Measurements from ENCODE around the gene NAV2.
"Not testable (repeated sequence)": the region's sequence is repeated elsewhere in the genome, so short reads cannot be mapped to it uniquely, and the experiment has no call there.

NAV2 gene

DNA sequence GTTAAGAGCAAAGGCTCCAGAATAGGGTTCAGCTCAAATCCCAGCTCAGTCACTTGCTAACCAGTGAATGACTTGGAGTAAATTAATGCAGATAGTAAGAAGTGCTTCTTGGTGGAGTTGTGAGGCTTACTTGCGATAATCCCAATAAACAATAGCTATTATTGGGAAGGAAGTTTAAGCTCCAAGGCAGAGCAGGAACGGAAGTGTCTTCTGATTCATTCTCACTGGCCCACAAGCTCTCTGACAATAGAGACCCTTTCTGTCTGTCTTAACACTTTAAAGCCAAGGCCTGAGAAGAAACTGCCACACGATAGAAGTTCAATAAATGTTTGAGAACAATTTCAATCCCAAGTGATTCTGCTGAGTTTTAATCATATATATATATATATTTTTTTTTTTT lies 292.2 kb downstream of the NAV2 start:
- H3K9me3 Mint-ChIP-seq, result no peaks in the 10 kb centered on the region
- H3K4me3 Mint-ChIP-seq, result no peak overlapping the region
- no peaks in the 10 kb centered on the region for H3K36me3 Mint-ChIP-seq (ENCODE audit: low read depth)
- H3K4me1 Mint-ChIP-seq (ENCODE audit: low read depth), result no peaks in the 10 kb centered on the region
- H3K27me3 Mint-ChIP-seq (ENCODE audit: low read depth), result no peaks in the 10 kb centered on the region
- H3K27ac Mint-ChIP-seq, result no peak overlapping the region

DNA sequence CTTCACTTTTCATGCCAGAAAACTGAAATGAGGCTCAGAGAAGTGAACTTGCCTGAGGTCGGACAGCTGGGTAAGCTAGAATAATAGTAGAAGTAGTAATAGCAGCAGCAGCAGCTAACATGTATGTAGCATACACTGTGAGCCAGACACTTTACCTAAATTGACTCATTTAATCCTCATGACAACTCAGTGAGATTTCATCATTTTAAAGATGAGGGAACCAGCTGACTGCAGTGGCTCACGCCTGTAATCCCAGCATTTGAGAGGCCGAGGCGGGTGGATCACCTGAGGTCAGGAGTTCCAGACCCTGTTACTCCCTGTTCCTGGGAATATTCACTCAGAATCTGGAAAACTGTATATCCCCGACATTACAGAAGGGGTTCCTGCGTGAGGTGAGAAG lies 293.1 kb downstream of the NAV2 start:
- Mint-ChIP-seq H3K27me3 (ENCODE audit: low read depth) (no peaks in the 10 kb centered on the region), H3K4me3 (no peak overlapping the region), H3K9me3 (no peaks in the 10 kb centered on the region), H3K36me3 (ENCODE audit: low read depth) (no peaks in the 10 kb centered on the region), H3K4me1 (ENCODE audit: low read depth) (no peaks in the 10 kb centered on the region), H3K27ac (no peak overlapping the region)

GRCh38 chr11:20006618-20007017 lies 294.0 kb downstream of the NAV2 start:
- H3K27ac Mint-ChIP-seq; H3K4me3 Mint-ChIP-seq; H3K27me3 Mint-ChIP-seq (ENCODE audit: low read depth); H3K9me3 Mint-ChIP-seq; H3K4me1 Mint-ChIP-seq (ENCODE audit: low read depth); H3K36me3 Mint-ChIP-seq (ENCODE audit: low read depth): not testable (repeated sequence)

- Mint-ChIP-seq H3K4me3 (no peak overlapping the region), H3K4me1 (ENCODE audit: low read depth) (no peaks in the 10 kb centered on the region), H3K27ac (no peak overlapping the region)
These were observed 294.7 kb downstream of the NAV2 start for GRCh38 chr11:20007386-20007785.

DNA sequence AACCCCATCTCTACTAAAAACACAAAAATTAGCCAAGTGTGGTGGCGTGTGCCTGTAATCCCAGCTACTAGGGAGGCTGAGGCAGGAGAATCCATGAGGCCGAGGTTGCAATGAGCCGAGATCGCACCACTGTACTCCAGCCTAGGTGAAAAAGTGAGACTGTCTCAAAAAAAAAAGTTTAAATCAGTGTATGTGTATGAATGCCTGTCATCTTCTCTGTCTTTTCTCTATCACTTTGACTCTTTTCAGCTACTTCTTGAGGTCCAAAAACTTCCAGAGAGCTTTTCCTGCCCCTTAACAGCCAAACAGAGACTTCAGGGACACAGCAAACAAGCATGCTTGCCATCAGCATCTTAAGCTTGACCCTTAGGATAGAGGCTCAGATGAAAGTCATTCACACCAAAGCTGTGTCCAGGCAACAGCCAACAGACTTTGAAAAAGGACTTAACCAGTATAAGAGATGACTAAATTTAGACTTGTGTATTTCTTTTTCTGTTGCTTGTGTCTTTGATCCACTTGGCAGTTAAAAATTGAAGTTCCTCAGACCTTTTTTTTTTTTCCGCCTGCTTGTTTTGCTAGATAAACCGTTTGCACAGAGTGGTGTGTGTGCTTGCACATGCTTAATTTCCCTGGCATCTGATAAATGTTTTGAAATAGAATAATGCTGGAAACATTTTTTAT lies 295.7 kb downstream of the NAV2 start:
- Mint-ChIP-seq H3K36me3 (ENCODE audit: low read depth) (no peaks in the 10 kb centered on the region), H3K27ac (no peak overlapping the region), H3K4me1 (ENCODE audit: low read depth) (no peaks in the 10 kb centered on the region), H3K27me3 (ENCODE audit: low read depth) (no peaks in the 10 kb centered on the region), H3K4me3 (no peak overlapping the region), H3K9me3 (no peaks in the 10 kb centered on the region)

More at GRCh38 chr11:20007386-20007785, 294.7 kb downstream of the NAV2 start:
- H3K9me3 Mint-ChIP-seq, result no peaks in the 10 kb centered on the region
- H3K36me3 Mint-ChIP-seq (ENCODE audit: low read depth), result no peaks in the 10 kb centered on the region
- no peaks in the 10 kb centered on the region for H3K27me3 Mint-ChIP-seq (ENCODE audit: low read depth)

DNA sequence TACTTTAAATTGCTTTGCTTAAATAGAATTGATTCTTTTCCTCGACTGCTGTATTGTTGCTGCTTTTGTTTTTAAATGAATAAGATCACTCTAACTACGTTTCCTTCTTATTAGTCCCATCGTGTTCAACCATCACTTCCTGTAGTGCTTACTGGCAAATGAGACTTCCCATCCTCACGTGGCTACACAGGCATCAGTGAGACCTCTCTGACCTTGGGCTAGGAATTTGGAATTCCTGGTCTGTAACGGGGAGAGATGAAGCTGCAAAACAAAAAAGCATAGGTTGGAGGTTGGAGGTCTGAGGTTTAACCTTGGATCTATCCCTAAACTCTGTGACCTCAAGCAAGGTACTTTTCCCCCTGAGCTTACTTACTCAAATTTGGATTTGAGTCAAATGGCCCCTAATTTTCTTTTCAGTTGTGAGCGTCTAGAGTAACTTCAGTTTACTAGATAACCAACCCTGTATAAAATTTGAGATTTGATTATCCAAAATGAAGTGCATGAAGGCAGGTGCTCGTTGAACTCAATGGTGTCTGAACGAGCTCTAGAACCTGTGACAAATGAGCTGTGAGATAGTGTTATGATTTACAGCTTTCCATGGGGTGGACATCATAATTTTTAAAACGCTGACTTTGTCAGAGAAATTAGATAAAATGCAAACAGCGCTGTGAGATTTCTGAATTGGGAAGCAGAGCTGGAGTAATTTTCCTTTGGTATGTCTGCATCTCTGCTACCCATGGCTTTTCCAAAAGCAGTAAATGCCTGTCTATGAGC lies 296.4 kb downstream of the NAV2 start:
- Mint-ChIP-seq H3K4me3 (no peak overlapping the region), H3K36me3 (ENCODE audit: low read depth) (no peaks in the 10 kb centered on the region), H3K27me3 (ENCODE audit: low read depth) (no peaks in the 10 kb centered on the region), H3K9me3 (no peaks in the 10 kb centered on the region), H3K4me1 (ENCODE audit: low read depth) (no peaks in the 10 kb centered on the region), H3K27ac (no peak overlapping the region)

DNA sequence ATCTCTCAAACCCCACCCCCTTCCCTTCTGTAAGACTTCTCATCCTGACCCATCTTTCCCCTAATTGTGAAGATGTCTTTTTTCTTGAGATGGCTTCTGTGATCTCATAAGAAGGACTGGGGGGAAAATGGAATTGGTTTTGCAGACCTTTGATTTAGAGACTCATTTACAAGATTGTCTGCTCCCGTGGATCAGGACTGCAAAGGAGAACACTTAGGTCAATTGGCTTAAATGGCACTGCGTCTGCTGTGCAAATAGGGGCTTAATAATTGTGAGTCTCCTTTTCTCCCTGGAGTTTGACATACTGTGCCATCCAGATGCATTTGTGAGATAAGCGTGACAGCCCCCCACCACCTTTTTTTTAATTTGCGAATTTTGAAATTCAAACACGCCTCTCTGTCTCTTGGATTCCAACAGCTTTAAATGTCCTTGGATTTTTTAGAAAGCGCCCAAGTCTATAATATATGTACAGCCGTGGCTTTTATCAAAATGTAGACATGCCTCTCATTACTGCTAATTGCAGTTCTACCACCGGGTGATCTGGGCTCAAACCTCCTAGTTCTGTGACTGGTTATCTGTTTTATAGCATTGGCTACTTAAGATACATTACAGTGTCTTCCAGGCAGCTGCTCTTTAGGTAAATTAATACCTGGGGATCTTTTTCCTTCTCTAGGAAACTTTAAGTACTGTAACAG lies 297.7 kb downstream of the NAV2 start:
- H3K9me3 Mint-ChIP-seq, result no peaks in the 10 kb centered on the region
- H3K27ac Mint-ChIP-seq, result no peak overlapping the region
- H3K36me3 Mint-ChIP-seq (ENCODE audit: low read depth), result no peaks in the 10 kb centered on the region
- no peaks in the 10 kb centered on the region for H3K27me3 Mint-ChIP-seq (ENCODE audit: low read depth)
- no peak overlapping the region for H3K4me3 Mint-ChIP-seq
- H3K4me1 Mint-ChIP-seq (ENCODE audit: low read depth), result no peaks in the 10 kb centered on the region

DNA sequence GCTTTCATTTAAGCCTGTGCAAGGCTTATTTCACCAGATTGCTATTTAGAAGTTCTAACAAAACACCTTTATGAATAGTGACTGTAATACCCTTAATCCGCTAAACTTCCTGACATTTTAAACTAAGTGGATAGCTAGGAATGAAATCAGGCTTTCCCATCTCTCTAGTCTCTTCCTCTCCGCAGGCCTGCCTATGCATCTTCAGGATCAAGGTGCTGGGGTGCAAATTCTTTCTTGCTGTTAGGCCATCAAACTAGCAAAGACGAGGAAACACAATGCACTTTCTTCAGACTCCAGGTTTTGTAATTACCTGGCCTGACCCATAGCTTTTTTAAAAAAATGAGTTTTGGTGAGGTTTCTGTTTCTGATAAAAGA lies 298.2 kb downstream of the NAV2 start:
- no peaks in the 10 kb centered on the region for H3K36me3 Mint-ChIP-seq (ENCODE audit: low read depth)
- H3K4me3 Mint-ChIP-seq, result no peak overlapping the region
- H3K27me3 Mint-ChIP-seq (ENCODE audit: low read depth), result no peaks in the 10 kb centered on the region
- H3K9me3 Mint-ChIP-seq, result no peaks in the 10 kb centered on the region
- no peak overlapping the region for H3K27ac Mint-ChIP-seq
- no peaks in the 10 kb centered on the region for H3K4me1 Mint-ChIP-seq (ENCODE audit: low read depth)

DNA sequence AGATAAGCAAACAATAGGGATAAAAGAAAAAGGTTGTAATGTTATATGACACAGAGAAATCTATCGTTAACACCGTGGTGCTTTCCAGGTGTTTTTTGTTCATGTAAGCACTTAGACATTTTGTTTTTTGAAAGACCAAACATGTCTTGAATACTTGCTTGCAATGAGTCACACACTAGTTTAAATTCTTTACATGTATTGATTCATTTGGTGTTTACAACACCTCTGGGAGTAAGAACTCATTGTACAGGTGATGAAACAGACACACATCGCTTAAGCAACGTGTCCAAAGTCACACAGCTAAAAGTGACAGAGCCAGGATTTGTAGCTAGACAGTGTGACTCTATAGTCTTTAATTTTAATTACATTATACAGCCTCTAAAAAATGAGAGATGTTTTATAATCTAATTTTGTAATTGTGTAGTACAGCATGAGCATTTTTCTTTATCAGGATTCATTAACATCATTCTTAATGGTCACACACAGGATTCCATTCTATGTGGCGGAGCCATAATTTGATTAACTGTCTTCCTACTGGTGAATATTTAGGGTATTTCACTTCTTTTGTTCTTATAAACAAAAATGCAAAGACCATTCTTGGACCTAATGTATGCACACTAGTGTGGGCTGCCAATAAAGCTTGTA lies 298.8 kb downstream of the NAV2 start:
- no peaks in the 10 kb centered on the region for H3K4me1 Mint-ChIP-seq (ENCODE audit: low read depth)
- no peak overlapping the region for H3K4me3 Mint-ChIP-seq
- H3K27ac Mint-ChIP-seq, result no peak overlapping the region
- no peaks in the 10 kb centered on the region for H3K36me3 Mint-ChIP-seq (ENCODE audit: low read depth)
- no peaks in the 10 kb centered on the region for H3K27me3 Mint-ChIP-seq (ENCODE audit: low read depth)
- no peaks in the 10 kb centered on the region for H3K9me3 Mint-ChIP-seq

DNA sequence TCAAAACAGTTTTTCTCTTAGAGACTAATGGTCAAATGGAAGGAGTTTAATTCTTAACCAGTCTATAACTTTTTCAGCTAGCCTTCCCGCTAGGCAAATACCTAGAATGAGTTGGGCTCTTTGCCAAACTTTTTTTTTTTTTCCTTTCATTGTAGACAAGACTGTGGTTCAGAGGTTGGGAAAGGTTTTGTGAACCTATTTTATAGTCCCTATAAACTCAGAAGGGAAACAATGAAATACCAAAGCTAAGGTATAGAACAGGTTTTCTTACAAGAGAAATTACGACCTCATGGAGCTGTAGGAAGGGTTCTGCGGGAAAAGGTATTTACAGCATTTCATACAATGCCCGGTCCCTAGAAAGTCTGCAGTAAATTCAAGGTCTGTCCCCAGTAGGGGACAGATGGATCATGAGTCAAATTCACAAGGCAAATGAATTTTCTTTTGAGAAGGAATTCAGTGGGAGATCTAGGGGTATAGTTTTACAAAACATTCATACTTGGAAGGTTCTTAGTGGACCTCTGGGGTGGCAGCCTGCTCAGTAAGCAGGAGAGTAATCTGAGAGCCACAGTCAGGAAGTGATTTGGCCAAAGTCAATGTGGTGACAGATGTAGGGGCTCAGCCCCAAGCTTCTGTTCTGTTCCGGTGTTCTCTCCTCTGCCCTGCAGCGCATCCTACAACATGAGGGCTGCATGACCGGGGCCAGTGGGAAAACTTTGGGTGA lies 300.9 kb downstream of the NAV2 start:
- H3K4me1 Mint-ChIP-seq (ENCODE audit: low read depth), result no peaks in the 10 kb centered on the region
- H3K36me3 Mint-ChIP-seq (ENCODE audit: low read depth), result no peaks in the 10 kb centered on the region
- H3K27ac Mint-ChIP-seq, result no peak overlapping the region
- H3K9me3 Mint-ChIP-seq, result no peaks in the 10 kb centered on the region
- H3K4me3 Mint-ChIP-seq, result no peak overlapping the region
- H3K27me3 Mint-ChIP-seq (ENCODE audit: low read depth), result no peaks in the 10 kb centered on the region

- Mint-ChIP-seq H3K27me3 (ENCODE audit: low read depth) (no peaks in the 10 kb centered on the region), H3K27ac (no peak overlapping the region), H3K9me3 (no peaks in the 10 kb centered on the region), H3K4me1 (ENCODE audit: low read depth) (no peaks in the 10 kb centered on the region), H3K36me3 (ENCODE audit: low read depth) (no peaks in the 10 kb centered on the region), H3K4me3 (no peak overlapping the region)
These were observed 301.4 kb downstream of the NAV2 start for GRCh38 chr11:20014067-20014402.

- H3K27me3 Mint-ChIP-seq (ENCODE audit: low read depth), result no peaks in the 10 kb centered on the region
- no peak overlapping the region for H3K4me3 Mint-ChIP-seq
- no peak overlapping the region for H3K27ac Mint-ChIP-seq
- H3K9me3 Mint-ChIP-seq, result no peaks in the 10 kb centered on the region
- no peaks in the 10 kb centered on the region for H3K4me1 Mint-ChIP-seq (ENCODE audit: low read depth)
- no peaks in the 10 kb centered on the region for H3K36me3 Mint-ChIP-seq (ENCODE audit: low read depth)
These were observed 302.5 kb downstream of the NAV2 start for GRCh38 chr11:20015101-20015500.

DNA sequence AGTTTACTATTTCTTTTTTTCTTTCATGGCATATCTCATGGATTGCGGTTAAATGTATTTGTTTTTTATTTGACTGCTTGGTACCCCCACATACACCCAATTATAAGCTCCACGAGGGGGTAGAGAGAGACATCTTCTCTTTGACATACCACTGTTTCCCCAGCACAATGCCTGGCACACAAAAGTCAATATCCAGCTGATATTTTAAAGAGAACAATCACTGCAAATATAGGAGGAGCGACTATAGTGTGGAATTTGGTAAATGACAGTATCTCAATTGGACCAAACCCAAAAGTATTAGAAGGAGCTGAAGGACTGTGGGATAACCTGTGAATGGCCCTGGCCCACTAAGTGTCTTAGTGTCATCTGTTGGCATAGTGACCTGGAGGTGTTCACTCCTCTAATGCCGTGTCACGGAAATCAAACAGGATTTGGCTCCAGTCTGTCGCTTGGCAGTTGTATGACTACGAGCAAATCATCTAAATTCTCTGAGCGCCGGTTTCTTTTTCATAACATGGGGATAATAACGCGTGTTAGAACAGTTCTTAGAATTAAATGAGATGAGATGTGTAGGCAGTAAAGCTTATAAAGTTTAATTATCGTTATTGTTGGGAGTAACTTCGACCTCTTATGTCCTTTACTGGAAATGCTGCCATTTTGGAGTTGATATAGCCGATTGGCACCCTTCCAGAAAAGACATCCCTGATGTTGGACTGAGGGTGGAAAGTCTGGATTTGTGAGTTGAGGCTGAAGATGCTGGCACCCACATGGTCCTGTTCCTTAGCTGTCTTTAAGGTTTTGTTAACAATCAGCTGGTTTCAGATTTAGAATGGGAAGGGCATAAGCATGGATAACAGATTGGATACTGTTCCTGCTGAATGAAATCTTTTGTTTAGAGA lies 303.1 kb downstream of the NAV2 start:
- H3K27me3 Mint-ChIP-seq (ENCODE audit: low read depth), result no peaks in the 10 kb centered on the region
- H3K36me3 Mint-ChIP-seq (ENCODE audit: low read depth), result no peaks in the 10 kb centered on the region
- H3K4me3 Mint-ChIP-seq, result no peak overlapping the region
- H3K4me1 Mint-ChIP-seq (ENCODE audit: low read depth), result no peaks in the 10 kb centered on the region
- no peaks in the 10 kb centered on the region for H3K9me3 Mint-ChIP-seq
- no peak overlapping the region for H3K27ac Mint-ChIP-seq

All from T-helper 1 cell treated with Interleukin-12 subunit alpha and Interleukin-12 subunit beta and Interleukin-4 antibody, amounts not matched to agents 30 μg/mL and 1 μg/mL, for 36 hours (primary cell).